NCI-H2029 treated with DMSO at 0.1 percent for 48 hours (cell line): ENCODE measurements around the gene SPART.
"Not testable (repeated sequence)": the region's sequence is repeated elsewhere in the genome, so short reads cannot be mapped to it uniquely, and the experiment has no call there.

Experiments
- DNase-seq: peaks from one replicate; lab custom pipeline; 2025; lab: John Stamatoyannopoulos, UW

The SPART gene

GRCh38 chr13:36353001-36353400 lies 6.8 kb upstream of the SPART start:
- DNase-seq = no peak

- DNase-seq = no peak
These were observed 6.2 kb upstream of the SPART start for GRCh38 chr13:36352350-36352749.

- no peak for DNase-seq
These were observed 1.5 kb upstream of the SPART start for GRCh38 chr13:36347531-36348210.

- DNase-seq = no peak
These were observed 564 bp downstream of the SPART start for GRCh38 chr13:36345438-36346221.

- no peak for DNase-seq
These were observed 1.2 kb downstream of the SPART start for GRCh38 chr13:36344886-36345437.

- no peak for DNase-seq
These were observed 2.0 kb downstream of the SPART start for GRCh38 chr13:36344173-36344572.

GRCh38 chr13:36343766-36344165 lies 2.4 kb downstream of the SPART start:
- no peak for DNase-seq

GRCh38 chr13:36342715-36343114 lies 3.5 kb downstream of the SPART start:
- no peak for DNase-seq

GRCh38 chr13:36341718-36342117 lies 4.5 kb downstream of the SPART start:
- no peak for DNase-seq

GRCh38 chr13:36339600-36340155 lies 6.5 kb downstream of the SPART start:
- no peak for DNase-seq

- DNase-seq = no peak
These were observed 8.1 kb downstream of the SPART start for GRCh38 chr13:36337938-36338641.

- DNase-seq = no peak
These were observed 13.2 kb downstream of the SPART start for GRCh38 chr13:36332986-36333385.

GRCh38 chr13:36332255-36332654 lies 13.9 kb downstream of the SPART start:
- DNase-seq = not testable (repeated sequence)

GRCh38 chr13:36331280-36331679 lies 14.9 kb downstream of the SPART start:
- no peak for DNase-seq

GRCh38 chr13:36329361-36329760 lies 16.8 kb downstream of the SPART start:
- DNase-seq = no peak

GRCh38 chr13:36328821-36329220 lies 17.4 kb downstream of the SPART start:
- DNase-seq = no peak

- no peak for DNase-seq
These were observed 20.3 kb downstream of the SPART start for GRCh38 chr13:36325912-36326311.

- DNase-seq = not testable (repeated sequence)
These were observed 21.3 kb downstream of the SPART start for GRCh38 chr13:36324881-36325280.

- DNase-seq = no peak
These were observed 22.1 kb downstream of the SPART start for GRCh38 chr13:36323951-36324566.

GRCh38 chr13:36323408-36323807 lies 22.8 kb downstream of the SPART start:
- no peak for DNase-seq

GRCh38 chr13:36319793-36320192 lies 26.4 kb downstream of the SPART start:
- DNase-seq = not testable (repeated sequence)
